B cell (primary cell): Measurements from ENCODE around the gene EPB41L4A. TPM values are rescaled to one million over a fixed set of nuclear protein-coding genes. Genes with fewer than 3 reads are reported as not detected.

Experiments used
- ATAC-seq: fragments of 200-7000 bp; cut with Tn5 transposase; one replicate; pipeline ENCODE4 v1.10.0; 2021; ENCODE audit warnings: low read depth, mild to moderate bottlenecking, moderate number of reproducible peaks, moderate library complexity
- CTCF ChIA-PET: fragments of 350-600 bp; sonication (Branson Sonifier 250); formaldehyde crosslinking; loops from one replicate; lab custom pipeline; 2021; ENCODE audit warnings: antibody characterized with exemption, inconsistent platforms; lab: Charles Lee
- POLR2A ChIA-PET: fragments of 350-600 bp; sonication (Branson Sonifier 250); formaldehyde crosslinking; loops from one replicate; lab custom pipeline; 2021; ENCODE audit warnings: antibody characterized with exemption; lab: Charles Lee
- DNase-seq: peaks from one replicate; pipeline ENCODE4 v3.0.0; 2013
- H2AFZ ChIP-seq: 2 replicates; pipeline ENCODE4 v1.6.1; 2012; ENCODE audit warnings: mild to moderate bottlenecking, low read depth, low read length; ENCODE audit not compliant: insufficient read depth, poor library complexity, severe bottlenecking
- H3K27ac ChIP-seq, 2 donors: 1 replicate in 1 of 2; 2 replicates in 1 of 2; pipeline ENCODE4 v1.5.1; 2012 to 2013; ENCODE audit warnings: low read length in 2 of 2, mild to moderate bottlenecking in 2 of 2, moderate library complexity in 1 of 2
- H3K27me3 ChIP-seq, 4 experiments: fragments of 200-600 bp in 1 of 4; sonication (generic) in 1 of 4; replicated peaks in 1 of 4; 1 replicate in 2 of 4; 2 replicates in 2 of 4; pipeline versions ENCODE4 v1.6.1 to v1.7.0; 2013 to 2016; ENCODE audit warnings: low read length in 3 of 4, mild to moderate bottlenecking in 2 of 4, mixed read lengths in 1 of 4, moderate library complexity in 1 of 4; ENCODE audit not compliant: insufficient read depth in 4 of 4, control insufficient read depth in 3 of 4; ENCODE audit errors: control extremely low read depth in 1 of 4
- H3K36me3 ChIP-seq, 2 experiments: replicated peaks in 1 of 2; 1 replicate in 1 of 2; 2 replicates in 1 of 2; pipeline versions ENCODE4 v1.6.1 to v1.7.1; 2013; ENCODE audit warnings: low read length in 1 of 2; ENCODE audit not compliant: insufficient read depth in 2 of 2, control insufficient read depth in 1 of 2; ENCODE audit errors: control extremely low read depth in 1 of 2, extremely low read depth in 1 of 2
- H3K4me1 ChIP-seq, 2 donors: fragments of 200-600 bp in 1 of 2; sonication (generic) in 1 of 2; 1 replicate in 1 of 2; 2 replicates in 1 of 2; pipeline versions ENCODE4 v1.5.1 to v1.6.1; 2013 to 2017; ENCODE audit warnings: low read length in 2 of 2; ENCODE audit not compliant: control insufficient read depth in 2 of 2, insufficient read depth in 2 of 2
- H3K4me2 ChIP-seq: replicated peaks from 2 replicates; pipeline ENCODE3; 2012; ENCODE audit warnings: mild to moderate bottlenecking, low read depth, low read length; ENCODE audit not compliant: poor library complexity, severe bottlenecking
- H3K4me3 ChIP-seq, 5 experiments: fragments of 200-600 bp in 1 of 5; sonication (generic) in 1 of 5; 1 replicate in 3 of 5; 2 replicates in 2 of 5; pipeline versions ENCODE4 v1.5.1 to v1.7.0; 2011 to 2016; ENCODE audit warnings: low read length in 4 of 5, mild to moderate bottlenecking in 4 of 5, low read depth in 2 of 5, control low read depth in 1 of 5, moderate library complexity in 1 of 5; ENCODE audit not compliant: insufficient read depth in 1 of 5; ENCODE audit errors: control extremely low read depth in 1 of 5, extremely low read depth in 1 of 5
- H3K79me2 ChIP-seq: fragments of 200-600 bp; sonication (generic); one replicate; pipeline ENCODE4 v1.6.0; 2016; ENCODE audit warnings: low read length; ENCODE audit not compliant: control insufficient read depth, insufficient read depth
- H3K9ac ChIP-seq: fragments of 200-600 bp; sonication (generic); 2 replicates; pipeline ENCODE4 v1.6.1; 2017; ENCODE audit warnings: mild to moderate bottlenecking, low read length, moderate library complexity
- H3K9me3 ChIP-seq, 3 donors: one replicate each; pipeline versions ENCODE4 v1.6.1 to v1.7.1; 2013; ENCODE audit warnings: low read length in 2 of 3; ENCODE audit not compliant: control insufficient read depth in 2 of 3, insufficient read depth in 1 of 3; ENCODE audit errors: control extremely low read depth in 1 of 3
- H4K20me1 ChIP-seq: 2 replicates; pipeline ENCODE4 v1.6.0; 2012; ENCODE audit warnings: mild to moderate bottlenecking, low read length; ENCODE audit not compliant: insufficient read depth, control insufficient read depth, poor library complexity, severe bottlenecking
- H3K27ac Mint-ChIP-seq: one replicate; pipeline ENCODE4 v1.8.0; 2021; ENCODE audit warnings: mixed read lengths
- H3K27me3 Mint-ChIP-seq: one replicate; pipeline ENCODE4 v1.8.0; 2021; ENCODE audit warnings: mixed read lengths
- H3K4me1 Mint-ChIP-seq: one replicate; pipeline ENCODE4 v1.8.0; 2021; ENCODE audit warnings: mixed read lengths
- H3K4me3 Mint-ChIP-seq: one replicate; pipeline ENCODE4 v1.8.0; 2021; ENCODE audit warnings: mixed read lengths
- H3K9me3 Mint-ChIP-seq: one replicate; pipeline ENCODE4 v1.8.0; 2022; ENCODE audit warnings: mixed read lengths; ENCODE audit not compliant: insufficient read depth
- CTCF ChIP-seq: fragments of 200-600 bp; IDR thresholded peaks from one replicate; pipeline ENCODE4 v1.8.0; 2022; ENCODE audit warnings: antibody characterized with exemption, mild to moderate bottlenecking
- EZH2 ChIP-seq: IDR thresholded peaks from 2 replicates; pipeline ENCODE4 v1.6.1; 2012; ENCODE audit warnings: borderline replicate concordance, low read depth, mild to moderate bottlenecking, moderate library complexity, low read length; ENCODE audit not compliant: insufficient read depth, poor library complexity, severe bottlenecking
- WGBS: methylation state at CpG from one replicate; pipeline ENCODE4 v1.1.5; 2013; ENCODE audit warnings: missing lambda C conversion rate; ENCODE audit not compliant: insufficient coverage; 5-methylcytosine and 5-hydroxymethylcytosine counted together
- intact Hi-C: fragments of 100-400 bp; cut with micrococcal nuclease; formaldehyde crosslinking; loops from one replicate; pipeline ENCODE4 v1.10.0; 2022
- polyA plus RNA-seq: library from polyadenylated mRNA; depleted of rRNA; stranded (reverse); fragments of >200 nt; gene quantifications from 2 replicates; pipeline ENCODE4 v1.2.3, GENCODE V29; 2012
- total RNA-seq, 2 donors: library from RNA; stranded (reverse); fragments of 120-200 nt in 1 of 2; gene quantifications; 1 replicate in 1 of 2; 2 replicates in 1 of 2; pipeline versions ENCODE4 v1.2.3 to v1.2.4, GENCODE V29; 2013 to 2022

The EPB41L4A gene
- total and polyA plus RNA-seq, 2 donors (not counting 1 experiment from before 2014, with no cell fraction given): 1.8 to 12.9 TPM

GRCh38 chr5:112312295-112313275 lies 106.5 kb downstream of the EPB41L4A start:
- TF ChIP-seq CTCF (no peak), EZH2 (no peak)
- POLR2A ChIA-PET: no interaction called here
- no peaks in the 10 kb centered on the region for H3K79me2 ChIP-seq
- H3K4me1 ChIP-seq: no peaks in the 10 kb centered on the region
- no peaks in the 10 kb centered on the region for H3K36me3 ChIP-seq
- Mint-ChIP-seq H3K27me3 (peaks cover 6% of the 10 kb centered on the region), H3K4me1 (no peaks in the 10 kb centered on the region), H3K27ac (no peak overlapping the region), H3K9me3 (no peaks in the 10 kb centered on the region), H3K4me3 (no peak overlapping the region)
- 100% methylated on average over 1 of the region's 4 CpGs for WGBS
- no peak overlapping the region for H2AFZ ChIP-seq
- DNase-seq (no peak), ATAC-seq (no peak)
- H4K20me1 ChIP-seq: no peaks in the 10 kb centered on the region
- H3K27ac ChIP-seq: no peak overlapping the region
- H3K27me3 ChIP-seq: no peaks in the 10 kb centered on the region
- H3K4me3 ChIP-seq: no peak overlapping the region
- CTCF ChIA-PET: no interaction called here
- H3K9me3 ChIP-seq: no peaks in the 10 kb centered on the region
- H3K4me2 ChIP-seq: no peak overlapping the region
- H3K9ac ChIP-seq: no peak overlapping the region
- intact Hi-C loops: no loop called here

- Histone ChIP-seq H3K79me2 (no peaks in the 10 kb centered on the region), H3K4me3 (no peak overlapping the region), H3K9ac (no peak overlapping the region), H3K36me3 (no peaks in the 10 kb centered on the region), H3K27me3 (no peaks in the 10 kb centered on the region), H3K4me2 (no peak overlapping the region), H3K4me1 (no peaks in the 10 kb centered on the region), H4K20me1 (no peaks in the 10 kb centered on the region), H2AFZ (no peak overlapping the region), H3K27ac (no peak overlapping the region), H3K9me3 (no peaks in the 10 kb centered on the region)
- no peaks in the 10 kb centered on the region for H3K9me3 Mint-ChIP-seq
- ChIA-PET CTCF (no interaction called here), POLR2A (no interaction called here)
- no peak for DNase-seq
- H3K27me3 Mint-ChIP-seq: peaks cover 12% of the 10 kb centered on the region
- WGBS: 100% methylated on average over 1 of the region's 1 CpG
- intact Hi-C loops: no loop called here
- no peak for ATAC-seq
- TF ChIP-seq CTCF (no peak), EZH2 (no peak)
- H3K27ac Mint-ChIP-seq: no peak overlapping the region
- H3K4me3 Mint-ChIP-seq: no peak overlapping the region
- no peaks in the 10 kb centered on the region for H3K4me1 Mint-ChIP-seq
These were observed 108.3 kb downstream of the EPB41L4A start for GRCh38 chr5:112310746-112311145.
